Thyroid gland (tissue), 4 donors: ENCODE measurements around the gene TXNDC11. TPM values are rescaled to one million over a fixed set of nuclear protein-coding genes. Genes with fewer than 3 reads are reported as not detected.

Source experiments
- DNase-seq, 2 donors: peaks; one replicate each; pipeline ENCODE4 v3.0.0-alpha.2; 2019
- H3K27ac ChIP-seq, 3 donors: fragments of 200-600 bp; sonication (generic); 1 replicate in 2 of 3; 2 replicates in 1 of 3; pipeline ENCODE4 v1.5.1; 2016 to 2019; ENCODE audit warnings: mild to moderate bottlenecking in 1 of 3, moderate library complexity in 1 of 3
- H3K27me3 ChIP-seq: fragments of 200-600 bp; sonication (generic); one replicate; pipeline ENCODE4 v1.5.1; 2019
- H3K36me3 ChIP-seq, 2 donors: fragments of 200-600 bp; sonication (generic); one replicate each; pipeline ENCODE4 v1.5.1; 2016 to 2019
- H3K4me1 ChIP-seq, 2 donors: fragments of 200-600 bp; sonication (generic); one replicate each; pipeline ENCODE4 v1.5.1; 2017 to 2019
- H3K4me3 ChIP-seq, 3 donors: fragments of 200-600 bp; sonication (generic); replicated peaks in 1 of 3; 1 replicate in 2 of 3; 2 replicates in 1 of 3; pipeline ENCODE4 v1.5.1; 2016; ENCODE audit warnings: mild to moderate bottlenecking in 1 of 3
- H3K9me3 ChIP-seq: fragments of 200-600 bp; sonication (generic); one replicate; pipeline ENCODE4 v1.5.1; 2017
- CTCF ChIP-seq, 6 experiments: fragments of 200-600 bp in 3 of 6; fragments of 450-650 bp in 3 of 6; sonication (generic) in 3 of 6; IDR thresholded peaks; one replicate each; pipeline ENCODE4 v1.5.1; 2016 to 2019; ENCODE audit warnings: antibody characterized with exemption in 6 of 6, mild to moderate bottlenecking in 2 of 6, inconsistent platforms in 1 of 6, moderate library complexity in 1 of 6
- POLR2A ChIP-seq, 2 donors: fragments of 450-650 bp; IDR thresholded peaks; one replicate each; pipeline ENCODE4 v1.6.1; 2017; ENCODE audit warnings: antibody characterized with exemption in 2 of 2, mild to moderate bottlenecking in 2 of 2, moderate library complexity in 1 of 2
- WGBS, 2 donors: methylation state at CpG; one replicate each; pipeline ENCODE4 v1.1.5; 2017; 5-methylcytosine and 5-hydroxymethylcytosine counted together
- intact Hi-C: fragments of 100-400 bp; cut with DNase I; formaldehyde crosslinking; loops from one replicate; pipeline ENCODE4 v1.15.1; 2023
- total RNA-seq, 4 donors: library from RNA; depleted of rRNA; stranded (reverse); fragments of >200 nt; gene quantifications; one replicate each; pipeline ENCODE4 v1.2.3, GENCODE V29; 2016

The TXNDC11 gene
- total RNA-seq, 4 donors from 2014 or later, result 77.3 to 135 (median 115) TPM

DNA sequence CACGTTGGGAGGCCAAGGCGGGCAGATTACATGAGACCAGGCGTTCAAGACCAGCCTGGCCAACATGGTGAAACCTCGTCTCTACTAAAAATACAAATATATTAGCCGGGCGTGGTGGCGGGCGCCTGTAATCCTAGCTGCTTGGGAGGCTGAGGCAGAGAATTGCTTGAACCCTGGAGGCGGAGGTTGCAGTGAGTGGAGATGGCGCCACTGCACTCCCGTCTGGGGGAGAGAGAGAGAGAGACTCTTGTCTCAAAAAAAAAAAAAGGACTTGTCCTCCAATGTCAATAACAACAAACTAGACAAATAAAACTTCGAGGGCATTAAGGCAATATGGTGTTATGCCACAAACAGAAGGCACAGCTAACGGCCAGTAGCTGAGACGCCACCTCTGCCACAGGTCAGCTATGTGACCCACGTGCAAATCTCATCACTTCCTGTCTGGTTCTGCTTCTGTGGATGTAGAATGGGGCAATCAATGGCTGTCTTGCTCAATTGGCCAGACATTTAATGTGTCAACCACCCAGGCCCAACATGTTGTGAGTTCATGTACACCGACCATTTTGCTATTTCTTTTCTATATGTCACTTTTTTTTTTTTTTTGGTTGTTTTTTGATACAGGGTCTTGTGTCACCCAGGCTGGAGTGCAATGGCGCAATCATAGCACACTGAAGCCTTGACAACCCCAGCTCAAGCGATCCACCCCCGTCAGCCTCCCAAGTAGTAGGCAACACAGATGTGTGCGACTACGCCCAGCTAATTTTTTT lies 834 bp upstream of the TXNDC11 start:
- peak overlapping the region; percentile 98 to 99 (median 99) for H3K27ac ChIP-seq
- H3K36me3 ChIP-seq, result no peaks in the 10 kb centered on the region
- no peaks in the 10 kb centered on the region for H3K27me3 ChIP-seq
- peaks cover 28 to 42% of the 10 kb centered on the region in 2 donors for H3K4me1 ChIP-seq
- no peaks in the 10 kb centered on the region for H3K9me3 ChIP-seq
- no peak for TF ChIP-seq POLR2A (IDR thresholded peaks at IDR 0.05)
- TF ChIP-seq CTCF (IDR thresholded peaks at IDR 0.05), result no peak
- intact Hi-C loops, result loop anchor here (5.0 kb wide), 1 partner anchor 54 kb away; the partner anchor contains the start of gene ZC3H7A
- WGBS, 2 donors, result 54 to 67% methylated on average over 21 of the region's 21 CpGs
- peak overlapping the region in 2 of 3 donors; percentile 27 to 98 for H3K4me3 ChIP-seq
- DNase-seq, result peak in 1 of 2 donors; percentile 21

DNA sequence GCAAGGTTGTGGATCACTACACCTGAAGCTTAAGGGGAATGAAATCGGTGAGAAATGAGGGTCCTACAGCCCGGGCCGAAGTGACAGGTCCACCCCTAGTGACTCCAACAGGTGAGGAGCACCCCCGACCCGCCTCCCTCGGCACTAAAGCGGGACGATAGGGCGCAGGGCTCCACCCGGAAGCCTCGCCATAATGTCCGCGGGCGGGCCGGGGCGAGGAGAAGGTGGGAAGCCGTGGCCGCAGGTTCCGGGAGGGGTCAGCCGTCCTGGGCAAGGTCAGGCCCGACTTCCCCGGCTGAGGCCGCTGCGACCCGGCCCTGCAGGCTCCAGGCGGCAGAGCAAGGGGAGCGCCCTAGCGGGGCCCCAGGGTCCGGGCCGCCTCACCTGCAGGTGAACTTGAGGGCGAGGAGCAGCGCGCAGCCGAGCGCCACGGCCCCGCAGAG lies 543 bp downstream of the TXNDC11 start:
- peak; percentile 51 to 52 for DNase-seq
- Histone ChIP-seq H3K27me3 (no peaks in the 10 kb centered on the region), H3K9me3 (no peaks in the 10 kb centered on the region), H3K4me1 (peaks cover 24 to 39% of the 10 kb centered on the region in 2 donors), H3K27ac (peak overlapping the region; percentile 98 to 99 (median 99)), H3K36me3 (peaks cover 0 to 4% of the 10 kb centered on the region in 2 donors), H3K4me3 (peak overlapping the region; percentile 74 to 98 (median 80))
- intact Hi-C loops, result loop anchor here (5.0 kb wide), 1 partner anchor 55 kb away; the partner anchor contains the start of gene ZC3H7A
- TF ChIP-seq CTCF (IDR thresholded peaks at IDR 0.05) (no peak), POLR2A (IDR thresholded peaks at IDR 0.05) (no peak)
- 0% methylated on average over 4 to 9 of the region's 37 CpGs for WGBS, 2 donors

- H3K27ac ChIP-seq, result peak overlapping the region; percentile 98 to 99 (median 99)
- intact Hi-C loops, result loop anchor here (5.0 kb wide), 1 partner anchor 57 kb away; the partner anchor contains the start of gene ZC3H7A
- peaks cover 13 to 17% of the 10 kb centered on the region in 2 donors for H3K36me3 ChIP-seq
- peaks cover 27 to 41% of the 10 kb centered on the region in 2 donors for H3K4me1 ChIP-seq
- WGBS, 2 donors, result 51 to 61% methylated on average over 3 of the region's 3 CpGs
- no peaks in the 10 kb centered on the region for H3K27me3 ChIP-seq
- no peak for TF ChIP-seq CTCF (IDR thresholded peaks at IDR 0.05)
- TF ChIP-seq POLR2A (IDR thresholded peaks at IDR 0.05), result no peak
- peak overlapping the region in 2 of 3 donors; percentile 74 to 98 for H3K4me3 ChIP-seq
- H3K9me3 ChIP-seq, result no peaks in the 10 kb centered on the region
- DNase-seq, result no peak
These were observed 2.1 kb downstream of the TXNDC11 start for GRCh38 chr16:11740567-11740966.

DNA sequence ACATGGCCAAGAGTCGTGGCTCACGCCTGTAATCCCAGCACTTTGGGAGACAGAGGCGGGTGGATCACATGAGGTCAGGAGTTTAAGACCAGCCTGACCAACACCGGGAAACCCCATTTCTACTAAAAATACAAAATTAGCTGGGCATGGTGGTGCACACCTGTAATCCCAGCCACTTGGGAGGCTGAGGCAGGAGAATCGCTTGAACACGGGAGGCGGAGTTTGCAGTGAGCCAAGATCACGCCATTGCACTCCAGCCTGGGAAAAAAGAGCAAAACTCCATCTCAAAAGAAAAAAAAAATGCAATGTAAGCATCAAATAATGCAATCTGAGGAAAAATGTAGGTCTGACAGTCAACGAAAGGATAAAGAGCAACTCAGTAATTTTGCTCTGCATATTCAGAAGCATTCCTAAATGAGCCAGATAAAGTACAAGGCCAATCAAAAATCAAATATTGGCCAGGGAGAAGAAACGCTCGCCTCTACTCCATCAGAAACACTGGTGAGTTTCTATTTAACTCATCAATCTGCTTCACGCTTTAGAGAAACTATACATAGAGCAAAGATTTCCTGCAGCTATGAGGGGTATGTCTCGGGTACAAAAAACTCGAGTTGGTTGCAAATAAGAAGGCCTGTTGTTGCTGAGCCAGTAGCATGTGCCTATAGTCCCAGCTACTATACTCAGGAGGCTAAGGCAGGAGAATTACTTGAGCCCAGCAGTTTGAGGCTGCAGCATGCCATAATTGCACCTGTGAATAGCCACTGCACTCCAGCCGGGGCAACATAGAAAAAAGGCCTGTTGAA lies 3.7 kb downstream of the TXNDC11 start:
- DNase-seq, result no peak
- H3K27me3 ChIP-seq, result no peaks in the 10 kb centered on the region
- H3K9me3 ChIP-seq, result no peaks in the 10 kb centered on the region
- 90 to 93% methylated on average over 15 of the region's 15 CpGs for WGBS, 2 donors
- no peak overlapping the region for H3K4me3 ChIP-seq
- H3K27ac ChIP-seq, result peak overlapping the region in 1 of 3 donors; percentile 15
- intact Hi-C loops, result no loop called here
- TF ChIP-seq CTCF (IDR thresholded peaks at IDR 0.05), result no peak
- TF ChIP-seq POLR2A (IDR thresholded peaks at IDR 0.05), result no peak
- H3K4me1 ChIP-seq, result peaks cover 39 to 57% of the 10 kb centered on the region in 2 donors
- H3K36me3 ChIP-seq, result peaks cover 16 to 26% of the 10 kb centered on the region in 2 donors
